Measurements from ENCODE around the gene OGFOD3. TPM values are rescaled to one million over a fixed set of nuclear protein-coding genes. Genes with fewer than 3 reads are reported as not detected.

The OGFOD3 gene
- total and polyA plus RNA-seq, 2 experiments from 2014 or later: 9.6 to 24.6 TPM

- Histone ChIP-seq H3F3A (replicated peaks; ENCODE audit: low read depth) (no peaks in the 10 kb centered on the region), H3K36me3 (ENCODE audit: insufficient read depth) (no peaks in the 10 kb centered on the region), H3K27ac (ENCODE audit: low read depth) (no peak overlapping the region), H3K9me2 (ENCODE audit: insufficient read depth) (no peaks in the 10 kb centered on the region), H4K20me1 (replicated peaks; ENCODE audit: insufficient read depth) (no peaks in the 10 kb centered on the region), H3K4me1 (ENCODE audit: insufficient read depth) (no peaks in the 10 kb centered on the region), H3K4me2 (no peak overlapping the region), H2AFZ (no peak overlapping the region), H3K79me2 (replicated peaks; ENCODE audit: insufficient read depth) (no peaks in the 10 kb centered on the region), H3K27me3 (ENCODE audit: insufficient read depth) (peaks cover 16% of the 10 kb centered on the region), H3K4me3 (no peak overlapping the region)
- TF ChIP-seq JUNB (IDR thresholded peaks at IDR 0.05; ENCODE audit: unreplicated experiment) (no peak), ZNF462 (CRISPR knock-in tag; IDR thresholded peaks at IDR 0.05) (no peak), NANOG (IDR thresholded peaks at IDR 0.05; ENCODE audit: borderline replicate concordance) (no peak), CREB1 (CRISPR knock-in tag; IDR thresholded peaks at IDR 0.05; ENCODE audit: low read depth) (no peak), EZH2phosphoT487 (IDR thresholded peaks at IDR 0.05; ENCODE audit: unreplicated experiment) (no peak)
- Mint-ChIP-seq H3K36me3 (ENCODE audit: low read depth) (peaks cover 4% of the 10 kb centered on the region; the same call in 2 of the 3 replicates), H3K9me3 (peaks cover 12% of the 10 kb centered on the region; the same call in 2 of the 3 replicates), H3K27ac (no peak overlapping the region), H3K4me1 (peaks cover 13% of the 10 kb centered on the region), H3K27me3 (ENCODE audit: insufficient read depth, low read depth, poor library complexity) (peaks cover 28% of the 10 kb centered on the region), H3K4me3 (no peak overlapping the region)
- DNase-seq (ENCODE audit: low spot score) (no peak), ATAC-seq (no peak)
Measured at GRCh38 chr17:82365606-82366295, 52.6 kb downstream of the OGFOD3 start.
